GM13976 (cell line): ENCODE measurements around the gene SETD1A.
"Not testable (repeated sequence)": the region's sequence is repeated elsewhere in the genome, so short reads cannot be mapped to it uniquely, and the experiment has no call there.

Experiments used
- DNase-seq: peaks from one replicate; pipeline ENCODE4 v3.0.0; 2012; ENCODE audit warnings: low spot score
- CTCF ChIP-seq: IDR thresholded peaks from 2 replicates; pipeline ENCODE4 v1.5.1; 2012; ENCODE audit warnings: borderline replicate concordance, mild to moderate bottlenecking; ENCODE audit not compliant: insufficient read depth; ENCODE audit errors: extremely low read depth, missing control alignments, control extremely low read depth
- in situ Hi-C: fragments of 300-500 bp; cut with MboI; formaldehyde crosslinking; loops from one replicate; pipeline ENCODE4 v1.12.0; 2022; ENCODE audit warnings: low sequenced_read_pairs, mixed read lengths, inconsistent platforms; ENCODE audit not compliant: unreplicated experiment

SETD1A gene

DNA sequence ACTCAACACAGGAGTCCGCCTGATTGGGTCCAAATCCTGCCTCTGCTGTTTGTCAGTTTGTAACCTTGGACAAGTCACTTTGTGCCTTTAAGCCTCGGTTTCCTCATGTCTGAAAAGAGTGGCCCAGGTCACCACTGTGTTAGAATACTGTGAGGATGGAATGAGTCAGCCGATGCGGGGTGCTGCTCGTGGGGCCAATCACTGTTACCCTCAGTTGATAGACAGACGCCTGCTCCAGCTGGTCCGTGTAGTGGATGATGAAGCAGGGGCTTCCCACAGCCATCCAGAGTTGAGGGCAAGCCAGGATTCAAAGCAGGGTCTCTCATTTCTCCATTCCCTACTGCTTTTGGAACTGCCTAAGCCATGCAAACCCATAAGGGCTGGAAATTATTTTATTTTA, 28.4 kb upstream of the SETD1A start:
- DNase-seq, result peak; percentile 52
- in situ Hi-C loops, result no loop called here
- no peak for TF ChIP-seq CTCF

DNA sequence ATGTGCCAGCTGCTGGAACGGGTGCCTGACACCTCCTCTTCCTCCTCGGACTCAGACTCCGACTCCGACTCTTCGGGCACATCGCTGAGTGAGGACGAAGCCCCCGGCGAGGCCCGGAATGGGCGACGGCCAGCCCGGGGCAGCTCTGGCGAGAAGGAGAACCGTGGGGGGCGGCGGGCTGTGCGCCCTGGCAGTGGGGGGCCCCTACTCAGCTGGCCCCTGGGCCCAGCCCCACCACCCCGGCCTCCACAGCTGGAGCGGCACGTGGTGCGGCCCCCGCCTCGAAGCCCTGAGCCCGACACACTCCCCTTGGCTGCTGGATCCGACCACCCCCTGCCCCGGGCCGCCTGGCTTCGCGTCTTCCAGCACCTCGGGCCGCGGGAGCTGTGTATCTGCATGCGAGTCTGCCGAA, 27.4 kb upstream of the SETD1A start:
- TF ChIP-seq CTCF, result no peak
- no peak for DNase-seq
- in situ Hi-C loops, result no loop called here

GRCh38 chr16:30931068-30931650, 26.4 kb upstream of the SETD1A start:
- TF ChIP-seq CTCF, result no peak
- no peak for DNase-seq
- in situ Hi-C loops, result no loop called here

DNA sequence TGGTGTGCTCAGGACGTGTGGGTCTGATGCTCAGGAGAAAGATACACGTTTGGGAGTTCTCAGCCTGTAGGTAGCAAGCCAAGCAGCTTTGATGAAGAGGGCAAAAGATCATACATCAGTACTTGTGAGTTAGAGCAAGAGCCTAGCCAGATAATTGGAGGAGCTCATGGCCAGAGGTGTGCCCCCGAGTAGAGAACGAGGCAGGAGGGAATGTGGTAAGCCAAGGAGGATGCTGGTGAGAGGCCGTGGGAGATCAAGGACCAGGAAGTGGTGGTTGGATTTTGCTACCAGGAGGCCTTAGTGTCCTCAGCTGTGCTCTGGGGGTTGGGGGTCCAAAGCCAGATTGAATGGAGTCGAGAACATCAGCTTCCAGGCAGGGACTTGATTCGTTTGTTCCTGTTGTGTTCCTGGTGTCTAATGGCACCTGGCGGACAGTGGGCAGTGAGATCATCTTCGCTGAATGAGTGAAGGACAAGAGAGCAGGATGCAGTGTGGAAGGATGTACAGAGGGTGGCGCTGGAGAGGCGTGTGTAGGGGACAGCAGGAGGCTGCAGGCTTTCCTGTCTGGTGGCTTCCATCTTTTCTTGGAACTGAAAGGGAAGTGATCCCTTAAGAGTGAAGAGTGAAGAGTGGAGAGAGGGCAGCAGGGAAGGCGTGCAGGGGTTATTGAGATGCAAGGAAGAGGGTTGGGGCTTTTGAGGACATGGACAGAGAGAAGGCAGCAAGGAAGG, 22.6 kb upstream of the SETD1A start:
- in situ Hi-C loops, result no loop called here
- DNase-seq, result peak; percentile 52
- peak; percentile 40 for TF ChIP-seq CTCF

DNA sequence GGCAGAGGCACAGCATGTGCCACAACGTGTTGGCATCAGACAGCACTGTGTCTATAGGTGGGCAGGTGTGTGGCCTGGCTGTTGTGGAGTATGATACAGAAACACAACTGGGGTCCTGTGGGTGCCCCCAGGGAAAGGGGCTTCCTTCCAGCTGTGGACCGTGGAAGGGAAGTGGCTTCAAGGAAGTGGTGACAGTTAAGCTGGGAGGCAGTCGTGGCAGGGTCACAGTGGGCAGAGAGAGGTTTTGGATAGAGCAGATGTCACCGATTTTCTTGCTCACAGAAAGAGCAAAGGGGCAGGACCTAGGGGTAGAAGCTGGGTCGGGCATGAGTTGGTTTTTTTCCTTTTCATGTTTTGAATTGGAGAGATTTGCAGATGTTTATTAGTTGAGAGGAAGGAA, 19.9 kb upstream of the SETD1A start:
- no peak for TF ChIP-seq CTCF
- DNase-seq, result no peak
- in situ Hi-C loops, result no loop called here

DNA sequence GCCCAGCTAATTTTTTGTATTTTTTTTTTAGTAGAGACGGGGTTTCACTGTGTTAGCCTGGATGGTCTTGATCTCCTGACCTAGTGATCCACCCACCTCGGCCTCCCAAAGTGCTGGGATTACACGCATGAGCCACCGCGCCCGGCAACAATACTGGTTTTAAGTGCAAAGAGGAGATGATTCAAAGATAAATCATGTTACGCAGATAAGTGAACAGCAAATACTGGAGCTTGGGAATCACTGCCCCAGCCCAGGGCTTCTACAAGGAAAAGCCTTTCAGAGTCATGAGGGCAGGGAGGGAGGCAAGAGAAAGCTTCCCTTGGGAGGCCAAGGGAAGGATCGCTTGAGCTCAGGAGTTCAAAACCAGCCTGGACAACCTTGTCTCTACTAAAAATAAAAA, 18.0 kb upstream of the SETD1A start:
- in situ Hi-C loops, DNase-seq: not testable (repeated sequence)

GRCh38 chr16:30941600-30942425, 15.7 kb upstream of the SETD1A start:
- peak; percentile 93 for TF ChIP-seq CTCF
- in situ Hi-C loops, result no loop called here
- DNase-seq, result peak; percentile 92
